NCI-H187 (cell line): Measurements from ENCODE around the gene LRP5.
"Not testable (repeated sequence)": the region's sequence is repeated elsewhere in the genome, so short reads cannot be mapped to it uniquely, and the experiment has no call there.

Source experiments
- DNase-seq, 2 experiments: peaks; one replicate each; lab custom pipeline; 2025; lab: John Stamatoyannopoulos, UW

The LRP5 gene

GRCh38 chr11:68469642-68470041, 157.3 kb downstream of the LRP5 start:
- DNase-seq: no peak

- no peak for DNase-seq
These were observed 158.0 kb downstream of the LRP5 start for GRCh38 chr11:68470304-68470811.

GRCh38 chr11:68471360-68472340, 159.3 kb downstream of the LRP5 start:
- DNase-seq: no peak

- DNase-seq: no peak
These were observed 160.4 kb downstream of the LRP5 start for GRCh38 chr11:68472778-68473177.

- DNase-seq: no peak
These were observed 161.3 kb downstream of the LRP5 start for GRCh38 chr11:68473693-68474092.

GRCh38 chr11:68475626-68476025, 163.2 kb downstream of the LRP5 start:
- not testable (repeated sequence) for DNase-seq

GRCh38 chr11:68479390-68479789, 167.0 kb downstream of the LRP5 start:
- DNase-seq: no peak

- DNase-seq: no peak
These were observed 167.8 kb downstream of the LRP5 start for GRCh38 chr11:68480193-68480592.

GRCh38 chr11:68480852-68481510, 168.6 kb downstream of the LRP5 start:
- no peak for DNase-seq

- DNase-seq: no peak
These were observed 169.3 kb downstream of the LRP5 start for GRCh38 chr11:68481579-68482240.

- no peak for DNase-seq
These were observed 176.2 kb downstream of the LRP5 start for GRCh38 chr11:68488623-68489022.

GRCh38 chr11:68495220-68495729, 182.9 kb downstream of the LRP5 start:
- no peak for DNase-seq

GRCh38 chr11:68495872-68496271, 183.5 kb downstream of the LRP5 start:
- DNase-seq: no peak

GRCh38 chr11:68497761-68498160, 185.4 kb downstream of the LRP5 start:
- DNase-seq: no peak

- DNase-seq: no peak
These were observed 185.9 kb downstream of the LRP5 start for GRCh38 chr11:68498321-68498720.
